Breast epithelium (tissue), 3 donors: ENCODE measurements around the gene CIB4.

ENCODE experiments used
- CTCF ChIP-seq, 3 donors: fragments of 450-650 bp; IDR thresholded peaks; one replicate each; pipeline ENCODE4 v1.5.1; 2016 to 2017; ENCODE audit warnings: antibody characterized with exemption in 3 of 3, mild to moderate bottlenecking in 3 of 3, moderate library complexity in 3 of 3
- POLR2AphosphoS5 ChIP-seq, 3 donors: sonication (generic); formaldehyde crosslinking; IDR thresholded peaks; one replicate each; pipeline ENCODE4 v1.6.1; 2017; ENCODE audit warnings: antibody characterized with exemption in 3 of 3

GRCh38 chr2:26658691-26659346, 17.7 kb upstream of the CIB4 start:
- TF ChIP-seq CTCF (IDR thresholded peaks at IDR 0.05) (no peak), POLR2AphosphoS5 (IDR thresholded peaks at IDR 0.05) (no peak)
